Activated B cell treated with CpG ODN at 0.5 μM for 24 hours (primary cell): ENCODE results near the gene DNM2. TPM values are rescaled to one million over a fixed set of nuclear protein-coding genes. Genes with fewer than 3 reads are reported as not detected.

Experiments used
- ATAC-seq: fragments of 200-7000 bp; cut with Tn5 transposase; one replicate; pipeline ENCODE4 v1.10.0; 2021; ENCODE audit warnings: low read depth, mild to moderate bottlenecking, moderate library complexity
- CTCF ChIA-PET: fragments of 350-600 bp; sonication (Branson Sonifier 250); formaldehyde crosslinking; loops from one replicate; lab custom pipeline; 2021; ENCODE audit warnings: antibody characterized with exemption; lab: Charles Lee
- POLR2A ChIA-PET: fragments of 350-600 bp; sonication (Branson Sonifier 250); formaldehyde crosslinking; loops from one replicate; lab custom pipeline; 2021; ENCODE audit warnings: antibody characterized with exemption; lab: Charles Lee
- DNase-seq: peaks from one replicate; pipeline ENCODE4 v3.0.0; 2022
- H3K27ac Mint-ChIP-seq: one replicate; pipeline ENCODE4 v1.8.0; 2020; ENCODE audit warnings: mixed read lengths
- H3K27me3 Mint-ChIP-seq: one replicate; pipeline ENCODE4 v1.8.0; 2021; ENCODE audit warnings: mixed read lengths
- H3K36me3 Mint-ChIP-seq: one replicate; pipeline ENCODE4 v1.8.0; 2021; ENCODE audit warnings: low read depth, mixed read lengths
- H3K4me1 Mint-ChIP-seq: one replicate; pipeline ENCODE4 v1.8.0; 2021; ENCODE audit warnings: mixed read lengths
- H3K4me3 Mint-ChIP-seq: one replicate; pipeline ENCODE4 v1.8.0; 2020; ENCODE audit warnings: mild to moderate bottlenecking, mixed read lengths
- H3K9me3 Mint-ChIP-seq: one replicate; pipeline ENCODE4 v1.8.0; 2020; ENCODE audit warnings: mixed read lengths
- CTCF ChIP-seq: fragments of 200-600 bp; IDR thresholded peaks from one replicate; pipeline ENCODE4 v1.8.0; 2022; ENCODE audit warnings: antibody characterized with exemption, mild to moderate bottlenecking
- intact Hi-C: fragments of 100-400 bp; cut with micrococcal nuclease; formaldehyde crosslinking; loops from one replicate; pipeline ENCODE4 v1.15.1; 2024
- total RNA-seq: library from RNA; stranded (reverse); gene quantifications from 2 replicates; pipeline ENCODE4 v1.2.3, GENCODE V29; 2022

Gene DNM2
- total RNA-seq, 1 donor from 2014 or later = 257 TPM

GRCh38 chr19:10816691-10817090 lies 98.8 kb downstream of the DNM2 start:
- POLR2A ChIA-PET = no interaction called here
- Mint-ChIP-seq H3K36me3 (peaks cover 58% of the 10 kb centered on the region), H3K27ac (no peak overlapping the region), H3K9me3 (no peaks in the 10 kb centered on the region), H3K4me1 (no peaks in the 10 kb centered on the region), H3K27me3 (no peaks in the 10 kb centered on the region), H3K4me3 (no peak overlapping the region)
- no peak for DNase-seq
- no peak for ATAC-seq
- no peak for TF ChIP-seq CTCF
- intact Hi-C loops = no loop called here
- CTCF ChIA-PET = no interaction called here

- no peaks in the 10 kb centered on the region for H3K4me1 Mint-ChIP-seq
- CTCF ChIA-PET = interaction anchor here (1.6 kb wide), 1 partner anchor 14 kb away, joined by 4 read pairs; no protein-coding TSS in a partner anchor
- peaks cover 61% of the 10 kb centered on the region for H3K36me3 Mint-ChIP-seq
- H3K9me3 Mint-ChIP-seq = no peaks in the 10 kb centered on the region
- POLR2A ChIA-PET = no interaction called here
- DNase-seq (no peak), ATAC-seq (no peak)
- intact Hi-C loops = no loop called here
- TF ChIP-seq CTCF = no peak
- H3K27me3 Mint-ChIP-seq = no peaks in the 10 kb centered on the region
- H3K4me3 Mint-ChIP-seq = no peak overlapping the region
- no peak overlapping the region for H3K27ac Mint-ChIP-seq
These were observed 99.6 kb downstream of the DNM2 start for GRCh38 chr19:10817291-10818038.

- ChIA-PET POLR2A (interaction anchor here (1.1 kb wide), 1 partner anchor 10 kb away, joined by 4 read pairs; no protein-coding TSS in a partner anchor), CTCF (interaction anchor here (1.6 kb wide), 1 partner anchor 13 kb away, joined by 4 read pairs; no protein-coding TSS in a partner anchor)
- peaks cover 59% of the 10 kb centered on the region for H3K36me3 Mint-ChIP-seq
These were observed 100.6 kb downstream of the DNM2 start for GRCh38 chr19:10818301-10819123.

GRCh38 chr19:10819124-10820060 lies 101.5 kb downstream of the DNM2 start:
- POLR2A ChIA-PET = interaction anchor here (1.1 kb wide), 1 partner anchor 9 kb away, joined by 4 read pairs; no protein-coding TSS in a partner anchor
- Mint-ChIP-seq H3K36me3 (peaks cover 60% of the 10 kb centered on the region), H3K4me3 (no peak overlapping the region), H3K27ac (peak overlapping the region; percentile 37), H3K4me1 (no peaks in the 10 kb centered on the region), H3K27me3 (no peaks in the 10 kb centered on the region), H3K9me3 (no peaks in the 10 kb centered on the region)
- no peak for TF ChIP-seq CTCF
- intact Hi-C loops = loop anchor here (1.0 kb wide), 1 partner anchor 102 kb away; no protein-coding TSS in a partner anchor
- DNase-seq = no peak
- CTCF ChIA-PET = interaction anchor here (1.4 to 1.6 kb wide), 3 partner anchors 12 to 117 kb away, joined by 3 to 4 read pairs (median 4); no protein-coding TSS in a partner anchor
- ATAC-seq = no peak

More at GRCh38 chr19:10818301-10819123, 100.6 kb downstream of the DNM2 start:
- no peak overlapping the region for H3K4me3 Mint-ChIP-seq
- intact Hi-C loops = no loop called here
- ATAC-seq = no peak
- no peak for TF ChIP-seq CTCF
- no peaks in the 10 kb centered on the region for H3K4me1 Mint-ChIP-seq
- no peak for DNase-seq
- H3K27me3 Mint-ChIP-seq = no peaks in the 10 kb centered on the region
- no peaks in the 10 kb centered on the region for H3K9me3 Mint-ChIP-seq
- no peak overlapping the region for H3K27ac Mint-ChIP-seq
